ENCODE results near the gene SMIM45.
"Not testable (repeated sequence)": the region's sequence is repeated elsewhere in the genome, so short reads cannot be mapped to it uniquely, and the experiment has no call there.

Gene SMIM45

GRCh38 chr22:41935015-41935351 lies 17.0 kb upstream of the SMIM45 start:
- no peak for DNase-seq (ENCODE audit: low read depth)

GRCh38 chr22:41935509-41935908 lies 16.4 kb upstream of the SMIM45 start:
- no peak for DNase-seq (ENCODE audit: low read depth)

- no peak for DNase-seq (ENCODE audit: low read depth)
These were observed 15.1 kb upstream of the SMIM45 start for GRCh38 chr22:41936894-41937169.

- DNase-seq (ENCODE audit: low read depth) = peak; percentile 86
These were observed 11.7 kb upstream of the SMIM45 start for GRCh38 chr22:41939981-41940831.

- peak; percentile 64 for DNase-seq (ENCODE audit: low read depth)
These were observed 10.9 kb upstream of the SMIM45 start for GRCh38 chr22:41940832-41941765.

GRCh38 chr22:41943661-41944209 lies 8.2 kb upstream of the SMIM45 start:
- no peak for DNase-seq (ENCODE audit: low read depth)

GRCh38 chr22:41946629-41947423 lies 5.1 kb upstream of the SMIM45 start, which contains the start of gene CENPM:
CENPM (minus strand) TSS chr22:41947152; CDS start chr22:41947076, 76 bp downstream.
- peak; percentile 85 for DNase-seq (ENCODE audit: low read depth)

GRCh38 chr22:41947424-41948080 lies 4.4 kb upstream of the SMIM45 start:
- no peak for DNase-seq (ENCODE audit: low read depth)

GRCh38 chr22:41948142-41948541 lies 3.8 kb upstream of the SMIM45 start:
- no peak for DNase-seq (ENCODE audit: low read depth)

- not testable (repeated sequence) for DNase-seq (ENCODE audit: low read depth)
These were observed 3.0 kb upstream of the SMIM45 start for GRCh38 chr22:41948928-41949296.

GRCh38 chr22:41949297-41949965 lies 2.5 kb upstream of the SMIM45 start:
- no peak for DNase-seq (ENCODE audit: low read depth)

GRCh38 chr22:41952713-41953112 lies 763 bp downstream of the SMIM45 start:
- DNase-seq (ENCODE audit: low read depth) = no peak

- no peak for DNase-seq (ENCODE audit: low read depth)
These were observed 6.1 kb downstream of the SMIM45 start for GRCh38 chr22:41957941-41958556.

GRCh38 chr22:41963453-41964111 lies 11.6 kb downstream of the SMIM45 start:
- no peak for DNase-seq (ENCODE audit: low read depth)

- DNase-seq (ENCODE audit: low read depth) = no peak
These were observed 12.2 kb downstream of the SMIM45 start for GRCh38 chr22:41964112-41964491.

- DNase-seq (ENCODE audit: low read depth) = no peak
These were observed 14.3 kb downstream of the SMIM45 start for GRCh38 chr22:41966225-41966606.

- no peak for DNase-seq (ENCODE audit: low read depth)
These were observed 14.8 kb downstream of the SMIM45 start for GRCh38 chr22:41966607-41967240.

- DNase-seq (ENCODE audit: low read depth) = no peak
These were observed 16.7 kb downstream of the SMIM45 start for GRCh38 chr22:41968601-41969000.

GRCh38 chr22:41969110-41969646 lies 17.2 kb downstream of the SMIM45 start, which contains the start of gene SEPTIN3:
SEPTIN3 (plus strand) TSS chr22:41969443; CDS start chr22:41971493, 2,050 bp downstream.
- no peak for DNase-seq (ENCODE audit: low read depth)
